Spleen (tissue), 11 donors: ENCODE data around the gene ANKRD66. TPM values are rescaled to one million over a fixed set of nuclear protein-coding genes. Genes with fewer than 3 reads are reported as not detected.

Experiments used
- DNase-seq: peaks from one replicate; pipeline ENCODE4 v3.0.0-alpha.2; 2020
- H3K27ac ChIP-seq, 8 donors: fragments of 200-600 bp; sonication (generic) in 7 of 8; 1 replicate in 4 of 8; 2 replicates in 4 of 8; pipeline versions ENCODE4 v1.5.0 to v1.8.0; 2016 to 2021; ENCODE audit warnings: inconsistent platforms in 4 of 8, mild to moderate bottlenecking in 4 of 8, moderate library complexity in 1 of 8
- H3K27me3 ChIP-seq, 7 donors: fragments of 200-600 bp; sonication (generic) in 6 of 7; replicated peaks in 1 of 7; 1 replicate in 4 of 7; 2 replicates in 3 of 7; pipeline versions ENCODE4 v1.5.0 to v1.8.0; 2016 to 2021; ENCODE audit warnings: inconsistent platforms in 3 of 7, mild to moderate bottlenecking in 1 of 7
- H3K36me3 ChIP-seq, 6 donors: fragments of 200-600 bp; sonication (generic) in 5 of 6; 1 replicate in 4 of 6; 2 replicates in 2 of 6; pipeline versions ENCODE4 v1.5.0 to v1.8.0; 2016 to 2021; ENCODE audit warnings: inconsistent platforms in 2 of 6
- H3K4me1 ChIP-seq, 6 donors: fragments of 200-600 bp; sonication (generic) in 5 of 6; 1 replicate in 3 of 6; 2 replicates in 3 of 6; pipeline versions ENCODE4 v1.5.0 to v1.8.0; 2016 to 2021; ENCODE audit warnings: inconsistent platforms in 3 of 6
- H3K4me3 ChIP-seq, 8 donors: fragments of 200-600 bp; sonication (generic) in 7 of 8; 1 replicate in 4 of 8; 2 replicates in 4 of 8; pipeline versions ENCODE4 v1.5.0 to v1.8.0; 2016 to 2021; ENCODE audit warnings: inconsistent platforms in 4 of 8, mild to moderate bottlenecking in 4 of 8, moderate library complexity in 2 of 8
- H3K9me3 ChIP-seq, 8 donors: fragments of 200-600 bp; sonication (generic) in 7 of 8; 1 replicate in 4 of 8; 2 replicates in 4 of 8; pipeline versions ENCODE4 v1.5.0 to v1.8.0; 2016 to 2021; ENCODE audit warnings: inconsistent platforms in 4 of 8
- CTCF ChIP-seq, 11 experiments: fragments of 200-600 bp in 7 of 11; fragments of 450-650 bp in 4 of 11; sonication (generic) in 4 of 11; IDR thresholded peaks in 8 of 11; conservative IDR thresholded peaks in 3 of 11; 1 replicate in 7 of 11; 2 replicates in 4 of 11; pipeline versions ENCODE4 v1.4.0 to v1.8.0; 2016 to 2021; ENCODE audit warnings: antibody characterized with exemption in 11 of 11, inconsistent platforms in 4 of 11, mild to moderate bottlenecking in 1 of 11
- POLR2A ChIP-seq, 3 donors: fragments of 450-650 bp; IDR thresholded peaks; one replicate each; pipeline ENCODE4 v1.5.1; 2017; ENCODE audit warnings: antibody characterized with exemption in 3 of 3, mild to moderate bottlenecking in 1 of 3
- POLR2AphosphoS5 ChIP-seq, 3 donors: sonication (generic); formaldehyde crosslinking; IDR thresholded peaks; one replicate each; pipeline ENCODE4 v1.5.1; 2017; ENCODE audit warnings: antibody characterized with exemption in 3 of 3
- WGBS, 5 donors: extraction: QIAGEN DNeasy Blood & Tissue Kit in 3 of 5; methylation state at CpG; one replicate each; pipeline versions ENCODE4 v1.1.5 to v1.1.7; 2013 to 2018; 5-methylcytosine and 5-hydroxymethylcytosine counted together
- intact Hi-C: fragments of 100-400 bp; cut with DNase I; formaldehyde crosslinking; loops from one replicate; pipeline ENCODE4 v1.15.0; 2023; ENCODE audit warnings: low total_unique reads
- polyA plus RNA-seq, 3 donors: library from polyadenylated mRNA; stranded (reverse); fragments of 200-250 nt; gene quantifications; one replicate each; pipeline ENCODE4 v1.2.1, GENCODE V29; 2013
- total RNA-seq, 7 donors: library from RNA; depleted of rRNA in 3 of 7; stranded (reverse); fragments of >200 nt in 3 of 7; fragmentation: NEBNext Ultra II Directional in 4 of 7; extraction: Animal tissue kit (Norgen Biotek cat#: 25700) in 4 of 7; gene quantifications; one replicate each; pipeline versions ENCODE4 v1.1.0 to v1.2.1, GENCODE V29; 2016 to 2021
- donor health status: healthy with polysubstance abuse.
- donor health status: DM: no; HTN: no; CAD: no; lungs with moderate emphysema.
- donor health status: DM: no; HTN: no; CAD: no.
- donor health status: Bipolar disorder and iron deficiency.
- donor health status: healthy.
- donor health status: DM: no; HTN: no; CAD: no.
- donor health status: DM: yes; HTN: yes; CAD: no.

ANKRD66 gene
- total and polyA plus RNA-seq, 10 donors = not detected

GRCh38 chr6:46776070-46776712 lies 29.5 kb downstream of the ANKRD66 start:
- Histone ChIP-seq H3K27me3 (no peaks in the 10 kb centered on the region), H3K4me1 (peaks cover 0 to 22% (median 8%) of the 10 kb centered on the region in 6 donors), H3K9me3 (no peaks in the 10 kb centered on the region), H3K36me3 (no peaks in the 10 kb centered on the region), H3K4me3 (no peak overlapping the region), H3K27ac (no peak overlapping the region)
- TF ChIP-seq POLR2A (IDR thresholded peaks at IDR 0.05) (no peak), CTCF (IDR thresholded peaks at IDR 0.05 in 8 of 11, conservative IDR thresholded peaks at IDR 0.05 in 3 of 11) (no peak)
- no peak for DNase-seq
- WGBS, 5 donors = 83 to 90% (median 88%) methylated on average over 5 of the region's 5 CpGs
- intact Hi-C loops = no loop called here

- Histone ChIP-seq H3K27me3 (no peaks in the 10 kb centered on the region), H3K4me1 (peaks cover 0 to 11% (median 5%) of the 10 kb centered on the region in 6 donors), H3K9me3 (no peaks in the 10 kb centered on the region), H3K36me3 (no peaks in the 10 kb centered on the region), H3K27ac (no peak overlapping the region), H3K4me3 (no peak overlapping the region)
- DNase-seq = no peak
- TF ChIP-seq CTCF (IDR thresholded peaks at IDR 0.05 in 8 of 11, conservative IDR thresholded peaks at IDR 0.05 in 3 of 11) = no peak
- no peak for TF ChIP-seq POLR2AphosphoS5 (IDR thresholded peaks at IDR 0.05)
- no peak for TF ChIP-seq POLR2A (IDR thresholded peaks at IDR 0.05)
- intact Hi-C loops = no loop called here
- 81 to 86% (median 85%) methylated on average over 12 of the region's 12 CpGs for WGBS, 5 donors
These were observed 31.0 kb downstream of the ANKRD66 start for GRCh38 chr6:46777476-46778346.

GRCh38 chr6:46781478-46782378 lies 35.0 kb downstream of the ANKRD66 start:
- Histone ChIP-seq H3K9me3 (no peaks in the 10 kb centered on the region), H3K36me3 (no peaks in the 10 kb centered on the region), H3K4me1 (no peaks in the 10 kb centered on the region), H3K27me3 (no peaks in the 10 kb centered on the region), H3K27ac (no peak overlapping the region), H3K4me3 (no peak overlapping the region)
- intact Hi-C loops = no loop called here
- WGBS, 5 donors = 35 to 38% (median 38%) methylated on average over 6 of the region's 6 CpGs
- no peak for DNase-seq
- TF ChIP-seq POLR2A (IDR thresholded peaks at IDR 0.05) = no peak
- TF ChIP-seq CTCF (IDR thresholded peaks at IDR 0.05 in 8 of 11, conservative IDR thresholded peaks at IDR 0.05 in 3 of 11) = peak in 9 of 11 experiments; percentile 14 to 67 (median 45)
- no peak for TF ChIP-seq POLR2AphosphoS5 (IDR thresholded peaks at IDR 0.05)
